SK-N-SH (cell line): ENCODE results near the gene NEK3. TPM values are rescaled to one million over a fixed set of nuclear protein-coding genes. Genes with fewer than 3 reads are reported as not detected.

Experiments used
- CTCF ChIA-PET: fragments of 300-600, 350-600 bp; formaldehyde crosslinking; extraction: SDS; loops from one replicate; lab custom pipeline; 2021; lab: Yijun Ruan, JAX
- POLR2A ChIA-PET: fragments of 350-600 bp; sonication (Branson Sonifier 250); formaldehyde crosslinking; extraction: SDS; loops from one replicate; lab custom pipeline; 2020; ENCODE audit warnings: antibody characterized with exemption, inconsistent platforms; lab: Yijun Ruan, JAX
- DNase-seq: peaks from one replicate; pipeline ENCODE4 v3.0.0; 2012
- H2AFZ ChIP-seq: fragments of 200-600 bp; sonication (generic); 2 replicates; pipeline ENCODE4 v1.8.1; 2016; ENCODE audit warnings: antibody characterized with exemption, mild to moderate bottlenecking, low read depth
- H3F3A ChIP-seq: fragments of 200-600 bp; sonication (generic); replicated peaks from 2 replicates; pipeline ENCODE3; 2016; ENCODE audit warnings: antibody characterized with exemption, mild to moderate bottlenecking; ENCODE audit not compliant: insufficient read depth
- H3K27ac ChIP-seq, 2 experiments: fragments of 200-500 bp in 1 of 2; fragments of 200-600 bp in 1 of 2; sonication (Bioruptor generic) in 1 of 2; sonication (generic), shearing (Covaris generic) in 1 of 2; 2 replicates each; pipeline versions ENCODE4 v1.5.1 to v1.6.1; 2014 to 2016; ENCODE audit warnings: low read depth in 2 of 2, inconsistent platforms in 1 of 2, low read length in 1 of 2, mild to moderate bottlenecking in 1 of 2, mixed read lengths in 1 of 2
- H3K27me3 ChIP-seq: fragments of 200-600 bp; sonication (generic), shearing (Covaris generic); 2 replicates; pipeline ENCODE4 v1.6.1; 2016; ENCODE audit warnings: mixed run types; ENCODE audit not compliant: insufficient read depth
- H3K36me3 ChIP-seq, 2 experiments: fragments of 200-500 bp in 1 of 2; fragments of 200-600 bp in 1 of 2; sonication (Bioruptor generic) in 1 of 2; sonication (generic) in 1 of 2; replicated peaks in 1 of 2; 2 replicates each; pipeline versions ENCODE3 to v1.5.1; 2014 to 2016; ENCODE audit warnings: low read length in 1 of 2, mild to moderate bottlenecking in 1 of 2; ENCODE audit not compliant: insufficient read depth in 2 of 2, control insufficient read depth in 1 of 2
- H3K4me1 ChIP-seq, 2 experiments: fragments of 200-500 bp in 1 of 2; fragments of 200-600 bp in 1 of 2; sonication (Bioruptor generic) in 1 of 2; sonication (generic), shearing (Covaris generic) in 1 of 2; 2 replicates each; pipeline versions ENCODE4 v1.5.1 to v1.6.1; 2014 to 2016; ENCODE audit warnings: low read depth in 1 of 2, low read length in 1 of 2, mixed run types in 1 of 2; ENCODE audit not compliant: insufficient read depth in 2 of 2, control insufficient read depth in 1 of 2
- H3K4me2 ChIP-seq: fragments of 200-600 bp; sonication (generic), shearing (Covaris generic); 2 replicates; pipeline ENCODE4 v1.6.1; 2017; ENCODE audit warnings: mixed run types
- H3K4me3 ChIP-seq, 2 experiments: fragments of 200-500 bp in 1 of 2; fragments of 200-600 bp in 1 of 2; sonication (Bioruptor generic) in 1 of 2; sonication (generic), shearing (Covaris generic) in 1 of 2; 2 replicates each; pipeline versions ENCODE4 v1.5.1 to v1.8.1; 2014 to 2016; ENCODE audit warnings: low read depth in 2 of 2, inconsistent platforms in 1 of 2, low read length in 1 of 2, mild to moderate bottlenecking in 1 of 2, mixed read lengths in 1 of 2, moderate library complexity in 1 of 2
- H3K79me2 ChIP-seq: fragments of 200-600 bp; sonication (generic); 2 replicates; pipeline ENCODE4 v1.8.1; 2017; ENCODE audit warnings: mild to moderate bottlenecking; ENCODE audit not compliant: insufficient read depth
- H3K9ac ChIP-seq: fragments of 200-600 bp; sonication (generic); 2 replicates; pipeline ENCODE4 v1.6.1; 2017; ENCODE audit warnings: mixed run types
- H3K9me2 ChIP-seq: fragments of 200-600 bp; sonication (generic); 2 replicates; pipeline ENCODE4 v1.6.1; 2017; ENCODE audit warnings: mixed run types
- H3K9me3 ChIP-seq: fragments of 200-600 bp; sonication (generic); 2 replicates; pipeline ENCODE4 v1.6.1; 2017; ENCODE audit warnings: mixed run types, mild to moderate bottlenecking, moderate library complexity
- H4K20me1 ChIP-seq: fragments of 200-600 bp; sonication (generic); 2 replicates; pipeline ENCODE4 v1.6.1; 2017; ENCODE audit warnings: mild to moderate bottlenecking, mixed run types; ENCODE audit not compliant: insufficient read depth
- CHD2 ChIP-seq: fragments of 150-350 bp; IDR thresholded peaks from 2 replicates; pipeline ENCODE4 v1.6.1; 2018; ENCODE audit warnings: low read length; ENCODE audit not compliant: partially characterized antibody
- ELF1 ChIP-seq: IDR thresholded peaks from 2 replicates; pipeline ENCODE4 v1.4.0; 2012
- EP300 ChIP-seq, 2 experiments: IDR thresholded peaks; 2 replicates each; pipeline versions ENCODE4 v1.4.0 to v1.6.1; 2012; ENCODE audit warnings: borderline replicate concordance in 1 of 2, low read depth in 1 of 2, low read length in 1 of 2
- EZH2phosphoT487 ChIP-seq: fragments of 200-600 bp; sonication (generic); IDR thresholded peaks from 2 replicates; pipeline ENCODE4 v1.6.1; 2017; ENCODE audit warnings: low read depth, mixed run types, mild to moderate bottlenecking, antibody characterized with exemption, moderate library complexity, borderline replicate concordance
- FOSL2 ChIP-seq: IDR thresholded peaks from 2 replicates; pipeline ENCODE4 v1.4.0; 2012; ENCODE audit warnings: low read depth, mild to moderate bottlenecking, moderate library complexity, borderline replicate concordance
- FOXM1 ChIP-seq: IDR thresholded peaks from 2 replicates; pipeline ENCODE4 v1.4.0; 2012; ENCODE audit warnings: low read depth, mild to moderate bottlenecking
- GABPA ChIP-seq: IDR thresholded peaks from 2 replicates; pipeline ENCODE4 v1.4.0; 2012; ENCODE audit warnings: low read depth, mild to moderate bottlenecking
- MXI1 ChIP-seq: IDR thresholded peaks from 2 replicates; pipeline ENCODE4 v1.6.1; 2012; ENCODE audit warnings: mild to moderate bottlenecking, low read depth, low read length, improper control_type of control experiment
- NFIC ChIP-seq: IDR thresholded peaks from 2 replicates; pipeline ENCODE4 v1.4.0; 2012; ENCODE audit warnings: borderline replicate concordance
- NRF1 ChIP-seq: IDR thresholded peaks from 2 replicates; pipeline ENCODE4 v1.6.1; 2012; ENCODE audit warnings: low read depth, mild to moderate bottlenecking, low read length
- POLR2AphosphoS5 ChIP-seq: IDR thresholded peaks from 2 replicates; pipeline ENCODE4 v1.6.1; 2012; ENCODE audit warnings: low read depth, low read length
- RAD21 ChIP-seq: IDR thresholded peaks from 2 replicates; pipeline ENCODE4 v1.6.1; 2012; ENCODE audit warnings: mild to moderate bottlenecking, low read length
- RFX5 ChIP-seq: IDR thresholded peaks from 2 replicates; pipeline ENCODE4 v1.6.1; 2012; ENCODE audit warnings: mild to moderate bottlenecking, improper control_type of control experiment, low read length
- RXRA ChIP-seq: IDR thresholded peaks from 2 replicates; pipeline ENCODE4 v1.4.0; 2012; ENCODE audit warnings: low read depth, mild to moderate bottlenecking, borderline replicate concordance
- SIN3A ChIP-seq: IDR thresholded peaks from 2 replicates; pipeline ENCODE4 v1.6.1; 2012; ENCODE audit warnings: low read depth, mild to moderate bottlenecking, low read length, moderate library complexity, borderline replicate concordance
- TAF1 ChIP-seq: IDR thresholded peaks from 2 replicates; pipeline ENCODE4 v1.6.1; 2012; ENCODE audit warnings: low read depth, mild to moderate bottlenecking, low read length, moderate library complexity, borderline replicate concordance
- TCF12 ChIP-seq: IDR thresholded peaks from 2 replicates; pipeline ENCODE4 v1.4.0; 2012
- YY1 ChIP-seq: IDR thresholded peaks from 2 replicates; pipeline ENCODE4 v1.4.0; 2012; ENCODE audit warnings: low read depth, mild to moderate bottlenecking
- WGBS: methylation state at CpG from one replicate; pipeline ENCODE4 v1.1.6; 2017; ENCODE audit warnings: low lambda C conversion rate; 5-methylcytosine and 5-hydroxymethylcytosine counted together
- polyA plus RNA-seq, 3 experiments: library from polyadenylated mRNA; depleted of rRNA; stranded (reverse); fragments of >200 nt; gene quantifications; 2 replicates each; pipeline ENCODE4 v1.2.3, GENCODE V29; 2012
- TF ChIP-seq, protein P1 (sequence below): IDR thresholded peaks from 2 replicates; pipeline ENCODE4 v1.4.0; 2012; ENCODE audit warnings: low read depth, borderline replicate concordance
- TF ChIP-seq, protein P2 (sequence below): fragments of 200-600 bp; sonication (generic); IDR thresholded peaks from 2 replicates; pipeline ENCODE4 v1.6.1; 2017; ENCODE audit warnings: antibody characterized with exemption, mild to moderate bottlenecking, moderate library complexity
- TF ChIP-seq, protein P3 (sequence below): IDR thresholded peaks from 2 replicates; pipeline ENCODE4 v1.4.0; 2012; ENCODE audit warnings: low read depth
- TF ChIP-seq, protein P4 (sequence below): fragments of 150-350 bp; IDR thresholded peaks from 2 replicates; pipeline ENCODE4 v1.6.1; 2017; ENCODE audit warnings: antibody characterized with exemption, low read length, low read depth, borderline replicate concordance
- TF ChIP-seq, protein P5 (sequence below): IDR thresholded peaks from 2 replicates; pipeline ENCODE4; 2012
- TF ChIP-seq, protein P6 (sequence below): fragments of 150-350 bp; IDR thresholded peaks from 2 replicates; pipeline ENCODE4 v1.6.1; 2016; ENCODE audit warnings: mild to moderate bottlenecking, low read depth, low read length
- TF ChIP-seq, protein P7 (sequence below): IDR thresholded peaks from 2 replicates; pipeline ENCODE4 v1.4.0; 2012; ENCODE audit warnings: low read depth, borderline replicate concordance

The NEK3 gene
- polyA plus RNA-seq, 1 of the 3 experiments (the other 2 are of a cell fraction) = 12.7 TPM

DNA sequence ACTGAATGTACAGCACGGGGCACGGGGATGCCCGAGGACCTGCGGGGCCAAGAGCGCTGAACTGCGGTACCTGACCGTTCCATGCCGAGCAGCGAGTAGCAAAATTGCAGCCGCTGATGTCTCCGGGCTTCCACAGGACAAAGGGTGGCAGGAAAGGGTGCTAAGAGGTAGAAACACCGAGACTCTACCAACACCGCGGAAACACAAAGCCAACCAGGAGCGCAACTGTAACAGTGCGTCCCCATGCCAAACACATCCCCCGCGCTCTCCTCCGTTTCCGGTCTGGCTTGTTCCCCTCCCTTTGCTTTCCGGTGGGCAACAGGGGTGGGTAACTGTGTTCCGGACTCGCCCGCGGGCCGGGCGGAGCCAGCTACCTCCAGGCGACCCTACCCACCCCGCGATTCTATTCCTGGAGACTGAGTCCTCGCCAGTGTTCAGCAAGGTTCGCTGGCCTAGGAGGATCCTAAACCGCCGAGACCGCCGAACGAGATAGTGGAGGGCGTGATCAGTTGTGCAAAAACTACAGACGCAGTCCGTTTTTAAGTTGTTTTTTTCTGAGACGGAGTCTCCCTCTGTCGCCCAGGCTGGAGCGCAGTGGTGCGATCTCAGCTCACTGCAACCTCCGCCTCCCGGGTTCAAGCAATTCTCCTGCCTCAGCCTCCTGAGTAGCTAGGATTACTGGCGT lies 34.9 kb upstream of the NEK3 start:
- peaks cover 0 to 3% of the 10 kb centered on the region in 2 experiments for H3K36me3 ChIP-seq
- peak overlapping the region; percentile 100 for H2AFZ ChIP-seq
- H3K4me3 ChIP-seq = peak overlapping the region; percentile 86 to 89
- ChIA-PET CTCF (interaction anchor here (0.7 to 2.0 kb wide), 4 partner anchors 29 to 299 kb away, joined by 3 to 9 read pairs (median 4); no protein-coding TSS in a partner anchor), POLR2A (interaction anchor here (1.5 kb wide), 1 partner anchor 182 kb away, joined by 4 read pairs; the partner anchor contains the start of genes ALG11 and ATP7B)
- no peaks in the 10 kb centered on the region for H4K20me1 ChIP-seq
- H3K27me3 ChIP-seq = no peaks in the 10 kb centered on the region
- peak; percentile 87 for DNase-seq
- peaks cover 41% of the 10 kb centered on the region for H3K79me2 ChIP-seq
- H3F3A ChIP-seq = no peaks in the 10 kb centered on the region
- peak overlapping the region; percentile 85 for H3K4me2 ChIP-seq
- peak overlapping the region; percentile 86 for H3K9ac ChIP-seq
- no peaks in the 10 kb centered on the region for H3K9me3 ChIP-seq
- H3K9me2 ChIP-seq = no peaks in the 10 kb centered on the region
- peaks cover 0 to 2% of the 10 kb centered on the region in 2 experiments; a peak in 2 of 4 replicates for H3K4me1 ChIP-seq
- H3K27ac ChIP-seq = peak overlapping the region; percentile 59 to 84; a peak in 3 of 4 replicates
- WGBS = 1% methylated on average over 40 of the region's 47 CpGs
- TF ChIP-seq, protein P1, sequence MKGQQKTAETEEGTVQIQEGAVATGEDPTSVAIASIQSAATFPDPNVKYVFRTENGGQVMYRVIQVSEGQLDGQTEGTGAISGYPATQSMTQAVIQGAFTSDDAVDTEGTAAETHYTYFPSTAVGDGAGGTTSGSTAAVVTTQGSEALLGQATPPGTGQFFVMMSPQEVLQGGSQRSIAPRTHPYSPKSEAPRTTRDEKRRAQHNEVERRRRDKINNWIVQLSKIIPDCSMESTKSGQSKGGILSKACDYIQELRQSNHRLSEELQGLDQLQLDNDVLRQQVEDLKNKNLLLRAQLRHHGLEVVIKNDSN = peak; percentile 57; the same call in 1 of the 2 replicates
- TF ChIP-seq RAD21 (no peak), EZH2phosphoT487 (no peak), GABPA (peak; percentile 97), FOXM1 (no peak), NRF1 (no peak), POLR2AphosphoS5 (peak; percentile 95), RFX5 (0 out of 2 replicates have a peak, but pooled peaks have one; percentile 35), CHD2 (peak; percentile 94), ELF1 (peak; percentile 74), NFIC (0 out of 2 replicates have a peak, but pooled peaks have one; percentile 36), EP300 (IDR thresholded peaks at IDR 0.05; ENCODE audit: borderline replicate concordance in 1 of 2, low read depth in 1 of 2, low read length in 1 of 2) (no peak), RXRA (no peak), MXI1 (peak; percentile 82), SIN3A (peak; percentile 90; the same call in 1 of the 2 replicates), FOSL2 (no peak), TCF12 (no peak), YY1 (peak; percentile 63; the same call in 1 of the 2 replicates), TAF1 (peak; percentile 97)
- TF ChIP-seq, protein P2, sequence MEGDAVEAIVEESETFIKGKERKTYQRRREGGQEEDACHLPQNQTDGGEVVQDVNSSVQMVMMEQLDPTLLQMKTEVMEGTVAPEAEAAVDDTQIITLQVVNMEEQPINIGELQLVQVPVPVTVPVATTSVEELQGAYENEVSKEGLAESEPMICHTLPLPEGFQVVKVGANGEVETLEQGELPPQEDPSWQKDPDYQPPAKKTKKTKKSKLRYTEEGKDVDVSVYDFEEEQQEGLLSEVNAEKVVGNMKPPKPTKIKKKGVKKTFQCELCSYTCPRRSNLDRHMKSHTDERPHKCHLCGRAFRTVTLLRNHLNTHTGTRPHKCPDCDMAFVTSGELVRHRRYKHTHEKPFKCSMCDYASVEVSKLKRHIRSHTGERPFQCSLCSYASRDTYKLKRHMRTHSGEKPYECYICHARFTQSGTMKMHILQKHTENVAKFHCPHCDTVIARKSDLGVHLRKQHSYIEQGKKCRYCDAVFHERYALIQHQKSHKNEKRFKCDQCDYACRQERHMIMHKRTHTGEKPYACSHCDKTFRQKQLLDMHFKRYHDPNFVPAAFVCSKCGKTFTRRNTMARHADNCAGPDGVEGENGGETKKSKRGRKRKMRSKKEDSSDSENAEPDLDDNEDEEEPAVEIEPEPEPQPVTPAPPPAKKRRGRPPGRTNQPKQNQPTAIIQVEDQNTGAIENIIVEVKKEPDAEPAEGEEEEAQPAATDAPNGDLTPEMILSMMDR = peak; percentile 24; the same call in 1 of the 2 replicates
- TF ChIP-seq, protein P3, sequence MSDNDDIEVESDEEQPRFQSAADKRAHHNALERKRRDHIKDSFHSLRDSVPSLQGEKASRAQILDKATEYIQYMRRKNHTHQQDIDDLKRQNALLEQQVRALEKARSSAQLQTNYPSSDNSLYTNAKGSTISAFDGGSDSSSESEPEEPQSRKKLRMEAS = peak; percentile 90
- TF ChIP-seq, protein P4, sequence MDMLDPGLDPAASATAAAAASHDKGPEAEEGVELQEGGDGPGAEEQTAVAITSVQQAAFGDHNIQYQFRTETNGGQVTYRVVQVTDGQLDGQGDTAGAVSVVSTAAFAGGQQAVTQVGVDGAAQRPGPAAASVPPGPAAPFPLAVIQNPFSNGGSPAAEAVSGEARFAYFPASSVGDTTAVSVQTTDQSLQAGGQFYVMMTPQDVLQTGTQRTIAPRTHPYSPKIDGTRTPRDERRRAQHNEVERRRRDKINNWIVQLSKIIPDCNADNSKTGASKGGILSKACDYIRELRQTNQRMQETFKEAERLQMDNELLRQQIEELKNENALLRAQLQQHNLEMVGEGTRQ = no peak
- TF ChIP-seq, protein P5, sequence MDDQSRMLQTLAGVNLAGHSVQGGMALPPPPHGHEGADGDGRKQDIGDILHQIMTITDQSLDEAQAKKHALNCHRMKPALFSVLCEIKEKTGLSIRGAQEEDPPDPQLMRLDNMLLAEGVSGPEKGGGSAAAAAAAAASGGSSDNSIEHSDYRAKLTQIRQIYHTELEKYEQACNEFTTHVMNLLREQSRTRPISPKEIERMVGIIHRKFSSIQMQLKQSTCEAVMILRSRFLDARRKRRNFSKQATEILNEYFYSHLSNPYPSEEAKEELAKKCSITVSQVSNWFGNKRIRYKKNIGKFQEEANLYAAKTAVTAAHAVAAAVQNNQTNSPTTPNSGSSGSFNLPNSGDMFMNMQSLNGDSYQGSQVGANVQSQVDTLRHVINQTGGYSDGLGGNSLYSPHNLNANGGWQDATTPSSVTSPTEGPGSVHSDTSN = no peak
- TF ChIP-seq, protein P6, sequence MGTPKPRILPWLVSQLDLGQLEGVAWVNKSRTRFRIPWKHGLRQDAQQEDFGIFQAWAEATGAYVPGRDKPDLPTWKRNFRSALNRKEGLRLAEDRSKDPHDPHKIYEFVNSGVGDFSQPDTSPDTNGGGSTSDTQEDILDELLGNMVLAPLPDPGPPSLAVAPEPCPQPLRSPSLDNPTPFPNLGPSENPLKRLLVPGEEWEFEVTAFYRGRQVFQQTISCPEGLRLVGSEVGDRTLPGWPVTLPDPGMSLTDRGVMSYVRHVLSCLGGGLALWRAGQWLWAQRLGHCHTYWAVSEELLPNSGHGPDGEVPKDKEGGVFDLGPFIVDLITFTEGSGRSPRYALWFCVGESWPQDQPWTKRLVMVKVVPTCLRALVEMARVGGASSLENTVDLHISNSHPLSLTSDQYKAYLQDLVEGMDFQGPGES = peak; percentile 40; the same call in 1 of the 2 replicates
- TF ChIP-seq, protein P7, sequence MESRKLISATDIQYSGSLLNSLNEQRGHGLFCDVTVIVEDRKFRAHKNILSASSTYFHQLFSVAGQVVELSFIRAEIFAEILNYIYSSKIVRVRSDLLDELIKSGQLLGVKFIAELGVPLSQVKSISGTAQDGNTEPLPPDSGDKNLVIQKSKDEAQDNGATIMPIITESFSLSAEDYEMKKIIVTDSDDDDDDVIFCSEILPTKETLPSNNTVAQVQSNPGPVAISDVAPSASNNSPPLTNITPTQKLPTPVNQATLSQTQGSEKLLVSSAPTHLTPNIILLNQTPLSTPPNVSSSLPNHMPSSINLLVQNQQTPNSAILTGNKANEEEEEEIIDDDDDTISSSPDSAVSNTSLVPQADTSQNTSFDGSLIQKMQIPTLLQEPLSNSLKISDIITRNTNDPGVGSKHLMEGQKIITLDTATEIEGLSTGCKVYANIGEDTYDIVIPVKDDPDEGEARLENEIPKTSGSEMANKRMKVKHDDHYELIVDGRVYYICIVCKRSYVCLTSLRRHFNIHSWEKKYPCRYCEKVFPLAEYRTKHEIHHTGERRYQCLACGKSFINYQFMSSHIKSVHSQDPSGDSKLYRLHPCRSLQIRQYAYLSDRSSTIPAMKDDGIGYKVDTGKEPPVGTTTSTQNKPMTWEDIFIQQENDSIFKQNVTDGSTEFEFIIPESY = no peak
